ENCODE results near the gene KSR2.

The KSR2 gene

DNA sequence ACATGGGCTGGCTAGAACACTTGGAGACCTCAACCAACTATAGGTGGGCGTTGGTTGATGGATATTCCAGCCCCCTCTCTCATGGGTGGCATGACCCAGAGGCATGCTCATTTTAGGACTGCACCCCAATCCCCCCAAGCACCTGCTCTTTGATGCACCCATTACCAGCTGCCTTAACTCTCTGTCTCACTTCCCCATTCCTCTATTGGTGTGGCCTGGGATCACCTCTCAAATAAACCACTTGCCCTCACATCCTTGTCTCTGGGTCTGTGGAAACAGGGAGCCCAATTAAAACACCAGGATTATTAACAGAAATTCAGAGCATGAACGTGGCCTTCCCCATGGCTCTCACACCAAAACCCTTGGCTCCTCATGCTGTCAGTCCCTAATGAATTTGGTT, 405.1 kb downstream of the KSR2 start:
- no peak for DNase-seq

DNA sequence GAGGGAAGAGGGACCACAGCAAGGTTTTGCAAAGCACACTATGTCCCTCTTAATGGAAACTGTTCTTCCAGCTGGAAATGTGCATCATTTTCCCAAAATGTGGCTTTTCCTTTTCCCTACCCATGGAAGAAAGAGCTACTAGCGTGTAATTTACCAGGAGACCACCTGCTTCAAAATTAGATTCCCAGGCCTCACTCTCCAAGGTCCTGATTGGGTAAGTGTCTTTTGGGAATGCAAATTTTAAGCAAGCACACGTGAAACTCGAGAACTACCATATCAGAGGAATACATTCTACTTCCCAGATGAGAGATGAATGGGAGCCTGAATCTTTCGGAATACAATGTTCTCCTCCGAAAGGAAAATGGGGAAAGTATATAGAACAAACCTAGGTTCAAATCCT, 405.8 kb downstream of the KSR2 start:
- no peak for DNase-seq

- DNase-seq, result no peak
These were observed 406.8 kb downstream of the KSR2 start for GRCh38 chr12:117561990-117562389.

DNA sequence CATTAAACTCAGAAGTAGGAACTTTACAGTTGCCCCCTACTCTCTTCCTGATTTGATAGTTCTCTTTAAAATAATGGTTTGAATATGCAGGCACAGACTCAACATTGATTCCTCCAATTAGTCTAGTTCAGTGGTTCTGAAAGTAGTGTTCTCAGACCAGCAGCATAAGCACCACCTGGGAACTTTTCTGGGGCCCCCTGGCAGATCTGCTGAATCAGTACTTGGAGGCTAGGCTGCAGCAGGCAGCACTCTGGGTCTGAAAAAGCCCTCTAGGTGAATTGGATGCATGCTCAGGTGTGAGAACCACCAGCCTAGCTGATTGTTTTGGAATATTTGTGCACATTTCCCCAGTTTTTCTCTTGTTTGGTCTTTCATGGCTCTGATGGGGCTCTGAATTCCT, 408.8 kb downstream of the KSR2 start:
- no peak for DNase-seq

DNA sequence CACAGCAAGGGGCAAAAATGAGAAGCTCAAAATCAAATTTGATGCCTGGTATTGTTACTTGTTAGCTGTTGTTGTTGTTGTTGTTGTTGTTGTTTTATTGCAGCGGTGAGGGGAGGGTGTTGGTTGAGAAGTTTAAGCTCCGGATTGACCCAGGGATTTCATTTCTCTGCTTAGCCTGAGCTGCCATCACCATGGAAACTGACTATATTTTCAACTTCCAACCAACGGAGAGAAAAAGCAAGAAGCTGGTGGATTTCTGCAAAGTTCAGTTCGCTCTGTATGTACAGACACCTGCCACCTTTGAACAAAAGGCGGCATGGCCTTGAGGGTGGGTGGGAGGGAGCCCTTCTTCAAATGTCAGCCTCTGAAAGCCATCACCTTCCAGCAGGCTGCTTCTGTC, 412.9 kb downstream of the KSR2 start:
- DNase-seq, result no peak

GRCh38 chr12:117552971-117553370, 415.8 kb downstream of the KSR2 start:
- no peak for DNase-seq

- DNase-seq, result no peak
These were observed 417.1 kb downstream of the KSR2 start for GRCh38 chr12:117551665-117552064.

DNA sequence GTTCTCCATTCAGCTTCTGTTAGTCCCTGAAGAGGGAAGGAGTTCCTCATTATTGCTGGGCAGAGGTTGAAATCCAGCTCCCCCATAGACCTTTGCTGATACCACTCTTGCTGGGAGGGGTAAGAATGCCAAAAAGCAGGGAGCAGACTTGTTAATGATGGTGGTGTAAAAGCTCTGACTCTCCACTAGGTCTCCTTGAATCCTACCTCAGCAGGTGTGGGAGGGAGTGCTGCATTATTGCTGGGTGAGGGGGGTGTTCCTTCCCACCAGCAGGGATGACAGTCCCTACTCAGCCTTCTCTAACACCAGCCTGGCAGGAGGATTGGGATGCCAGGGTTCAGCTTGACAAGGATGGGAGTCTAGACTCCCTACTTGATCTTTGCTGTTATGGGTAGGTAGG, 421.6 kb downstream of the KSR2 start:
- DNase-seq, result no peak

- DNase-seq, result no peak
These were observed 423.6 kb downstream of the KSR2 start for GRCh38 chr12:117545216-117545615.

DNA sequence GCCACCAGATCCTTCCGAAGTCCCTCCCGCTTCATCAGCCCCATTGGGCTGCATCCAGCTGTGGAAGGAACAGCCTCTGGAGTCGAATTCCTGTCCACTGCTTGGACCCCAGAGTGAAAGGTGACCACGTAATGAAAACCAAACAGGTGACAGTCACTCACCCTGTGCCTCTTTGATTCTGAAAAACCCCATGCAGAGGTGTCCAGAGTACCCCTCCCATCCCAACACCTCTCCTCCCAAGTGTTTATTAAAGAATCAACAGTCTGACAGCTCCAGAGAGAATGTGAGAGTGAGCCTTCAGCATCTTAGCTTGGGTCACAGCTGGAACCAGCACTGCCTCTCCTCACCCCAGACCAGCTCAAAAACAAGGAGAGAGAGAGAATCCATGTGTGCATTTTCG, 428.8 kb downstream of the KSR2 start:
- no peak for DNase-seq

DNA sequence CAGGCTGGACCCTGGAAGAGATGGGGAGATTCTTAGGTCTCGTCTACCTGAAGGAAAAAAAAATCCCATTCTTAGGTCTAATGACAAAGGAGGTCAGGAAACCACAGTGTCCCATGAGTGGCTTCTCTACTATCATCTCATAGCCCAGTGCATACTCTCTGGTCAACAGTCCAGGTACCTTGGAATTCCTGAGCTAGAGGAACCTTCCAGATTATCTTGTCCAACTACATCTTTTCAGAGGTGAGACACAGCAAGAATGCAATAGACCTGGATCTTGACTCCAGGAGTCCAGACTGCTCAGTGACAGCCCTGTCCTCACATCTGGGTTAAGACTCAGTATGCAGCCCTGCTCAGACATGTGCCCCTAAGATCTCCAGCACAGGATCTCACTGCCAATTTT, 429.9 kb downstream of the KSR2 start:
- no peak for DNase-seq

DNA sequence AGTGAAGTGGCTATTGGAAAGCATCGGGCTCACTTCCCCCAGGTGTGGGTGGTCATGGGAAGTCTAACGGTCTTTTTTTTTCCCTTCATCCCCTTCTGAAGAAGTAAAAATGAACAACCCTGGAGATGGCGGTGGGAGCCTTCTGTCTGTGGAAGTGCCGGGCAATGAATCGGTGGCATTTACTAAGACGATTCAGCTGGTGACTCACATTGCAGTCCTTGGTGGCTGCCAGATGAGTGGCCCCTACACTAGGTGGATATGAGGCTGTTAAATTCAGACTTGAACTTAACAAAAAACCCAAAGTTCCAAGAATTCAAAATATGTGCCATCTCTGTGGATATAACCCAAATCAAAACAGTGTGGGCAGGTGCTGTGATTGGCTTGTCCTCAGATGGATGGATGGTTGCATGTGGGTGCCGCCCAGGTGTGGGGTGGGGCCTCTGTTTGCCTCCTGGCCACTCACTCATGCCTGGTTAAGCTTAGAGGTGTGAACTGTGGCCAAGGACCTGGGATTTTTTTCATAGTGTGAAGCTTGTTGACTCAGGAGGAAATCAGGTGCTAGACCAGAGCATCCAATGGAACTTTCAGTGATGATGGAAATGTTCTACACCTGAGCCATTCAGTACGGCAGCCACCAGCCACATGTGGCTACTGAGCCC, 430.6 kb downstream of the KSR2 start:
- DNase-seq, result no peak

DNA sequence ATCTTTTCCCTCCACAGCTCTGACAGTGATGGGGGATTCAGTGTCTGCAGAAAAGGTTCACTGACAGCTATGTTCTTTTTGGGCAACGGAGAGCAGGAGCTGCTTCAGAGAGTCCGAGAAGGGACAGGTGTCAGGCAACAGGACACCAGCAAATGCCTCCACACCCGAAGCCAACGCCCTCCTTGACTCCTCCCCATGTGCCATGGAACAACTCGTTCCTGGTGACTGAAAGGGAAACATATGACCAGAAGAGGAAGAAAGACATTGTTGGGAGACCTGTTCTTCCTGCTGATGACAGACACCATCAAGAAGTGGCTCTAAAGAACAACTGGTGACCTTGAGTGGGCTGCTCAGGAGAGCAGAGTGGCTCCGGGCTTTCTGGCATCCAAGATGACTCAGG, 435.1 kb downstream of the KSR2 start:
- DNase-seq, result no peak

DNA sequence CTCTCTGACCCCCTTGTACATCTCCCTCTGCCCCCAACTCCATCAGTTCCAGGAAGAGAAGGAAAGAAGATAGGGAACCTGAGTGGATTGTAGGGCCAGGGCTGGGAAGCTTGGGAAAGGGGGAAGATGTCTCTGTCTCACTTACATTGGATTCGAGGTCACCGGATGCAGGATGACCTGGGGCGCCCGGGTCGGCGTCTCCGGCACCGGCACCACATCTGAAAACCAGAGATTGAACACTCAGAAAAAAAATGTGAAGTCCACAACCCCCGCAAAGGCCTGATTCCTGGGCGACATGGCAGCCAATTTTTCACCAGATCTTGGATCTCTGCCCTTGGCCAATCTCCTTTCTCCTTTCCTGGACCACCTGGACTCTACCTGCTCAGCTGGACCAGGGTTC, 438.0 kb downstream of the KSR2 start:
- no peak for DNase-seq

DNA sequence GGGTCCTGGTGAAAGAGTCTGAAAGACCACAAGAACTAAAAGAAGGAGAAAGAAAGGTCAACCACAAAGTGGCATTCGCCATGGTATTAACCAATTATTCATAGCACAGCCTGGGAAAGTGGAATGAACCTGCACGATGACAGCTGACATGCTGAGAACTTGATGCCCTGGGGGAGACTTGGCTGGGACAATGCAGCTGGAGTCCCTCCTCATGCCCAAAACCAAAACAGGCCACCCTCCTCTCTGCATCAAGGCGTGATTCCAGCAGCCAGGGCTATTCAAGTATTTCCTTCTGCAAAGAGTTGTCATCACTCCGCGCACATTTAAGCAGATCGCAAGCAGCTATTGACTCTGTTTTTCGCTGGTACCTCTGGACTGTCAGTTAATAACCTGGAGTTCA, 440.3 kb downstream of the KSR2 start:
- no peak for DNase-seq

DNA sequence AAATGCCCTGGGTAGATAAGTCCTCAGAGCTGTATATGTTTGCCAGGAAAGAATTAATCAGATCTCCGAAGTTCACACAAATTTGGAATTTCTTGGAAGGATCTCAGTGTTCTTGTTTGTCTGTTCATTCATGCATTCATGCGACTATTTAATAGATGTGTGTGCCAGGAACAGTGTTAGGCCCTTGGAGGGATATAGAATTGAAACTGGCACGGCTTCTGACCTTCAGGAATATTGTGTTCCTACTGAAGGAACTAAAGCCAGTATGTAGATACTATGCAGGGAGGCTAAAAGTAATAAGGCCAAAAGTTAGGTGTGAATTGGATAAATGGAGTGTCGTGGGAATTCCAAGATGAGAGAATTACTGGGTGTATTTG, 441.3 kb downstream of the KSR2 start:
- DNase-seq, result no peak

- DNase-seq, result no peak
These were observed 441.9 kb downstream of the KSR2 start for GRCh38 chr12:117526757-117527478.

GRCh38 chr12:117525766-117526165, 443.0 kb downstream of the KSR2 start:
- DNase-seq, result no peak

- DNase-seq, result no peak
These were observed 444.0 kb downstream of the KSR2 start for GRCh38 chr12:117524806-117525205.

- DNase-seq, result no peak
These were observed 444.8 kb downstream of the KSR2 start for GRCh38 chr12:117523971-117524370.

GRCh38 chr12:117522559-117522958, 446.2 kb downstream of the KSR2 start:
- no peak for DNase-seq

- no peak for DNase-seq
These were observed 446.9 kb downstream of the KSR2 start for GRCh38 chr12:117521867-117522266.

GRCh38 chr12:117521346-117521745, 447.4 kb downstream of the KSR2 start:
- no peak for DNase-seq

DNA sequence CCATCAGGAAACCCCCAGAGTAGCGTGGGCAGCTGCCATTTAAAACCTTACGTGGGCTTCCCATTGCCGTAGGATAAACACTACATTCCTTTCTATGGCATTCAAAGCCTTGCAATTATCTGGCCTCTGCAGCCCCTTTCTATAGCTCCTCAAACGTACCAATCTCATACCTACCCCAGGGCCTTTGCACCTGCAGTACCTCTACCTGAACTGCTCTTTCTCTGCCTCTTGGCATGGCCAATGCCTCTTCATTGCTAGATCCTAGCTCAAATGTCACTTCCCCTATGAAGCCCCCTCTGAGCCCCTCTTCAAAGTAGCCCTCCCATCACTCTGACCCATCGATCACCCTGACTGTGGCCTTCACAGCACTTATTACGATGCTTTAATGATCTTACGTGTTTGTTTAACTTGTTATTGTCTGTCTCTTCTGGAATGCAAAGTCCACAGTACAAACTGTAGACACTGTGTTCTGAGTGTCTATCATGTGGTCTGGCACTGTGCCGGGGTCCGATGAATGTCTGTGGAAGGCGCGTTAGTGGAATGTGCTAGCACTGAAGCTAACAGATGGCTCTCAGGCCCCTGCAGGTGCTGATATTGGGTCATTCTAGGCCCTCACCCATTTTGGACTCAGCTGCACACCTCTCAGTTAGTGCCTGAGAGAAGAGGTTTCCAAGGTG, 450.1 kb downstream of the KSR2 start:
- no peak for DNase-seq
